RWPE1 (cell line): ENCODE measurements around the gene TMEM247.

Source experiments
- CTCF ChIA-PET: fragments of 350-600 bp; sonication (Branson Sonifier 250); formaldehyde crosslinking; extraction: SDS; loops from one replicate; lab custom pipeline; 2021; lab: Yijun Ruan, JAX
- POLR2A ChIA-PET: fragments of 400-600 bp; formaldehyde crosslinking; extraction: SDS; loops from one replicate; lab custom pipeline; 2020; ENCODE audit warnings: antibody characterized with exemption; ENCODE audit not compliant: low non-redundant PET; lab: Yijun Ruan, JAX
- DNase-seq: peaks from one replicate; pipeline ENCODE4 v3.0.0; 2012; ENCODE audit warnings: low spot score
- H3K27ac ChIP-seq: fragments of 450-650 bp; 2 replicates; pipeline ENCODE4 v1.5.1; 2017
- CTCF ChIP-seq: fragments of 450-650 bp; conservative IDR thresholded peaks from 2 replicates; pipeline ENCODE4 v1.5.1; 2017; ENCODE audit warnings: low read depth, mild to moderate bottlenecking

TMEM247 gene

GRCh38 chr2:46479265-46479664, at the start of gene TMEM247:
Gene TMEM247 (plus strand): TSS chr2:46479565.
- TF ChIP-seq CTCF: no peak
- no peak for DNase-seq
- H3K27ac ChIP-seq: 0 out of 2 replicates have a peak within 1 kb of the TSS, but pooled peaks have one; percentile 47
- ChIA-PET POLR2A (no interaction called here), CTCF (no interaction called here)

GRCh38 chr2:46430413-46430812, 49.0 kb upstream of the TMEM247 start:
- ChIA-PET CTCF (interaction anchor here (0.6 kb wide), 1 partner anchor 894 kb away, joined by 3 read pairs; no protein-coding TSS in a partner anchor), POLR2A (no interaction called here)
- no peak for TF ChIP-seq CTCF
- H3K27ac ChIP-seq: no peak overlapping the region
- DNase-seq: no peak

- DNase-seq: no peak
- POLR2A ChIA-PET: no interaction called here
- no peak for TF ChIP-seq CTCF
- CTCF ChIA-PET: interaction anchor here (0.6 to 0.7 kb wide), 2 partner anchors 18 to 895 kb away, joined by 3 read pairs; no protein-coding TSS in a partner anchor
- no peak overlapping the region for H3K27ac ChIP-seq
Measured at GRCh38 chr2:46430992-46431391, 48.4 kb upstream of the TMEM247 start.

GRCh38 chr2:46431481-46432235, 47.7 kb upstream of the TMEM247 start:
- no peak for DNase-seq
- ChIA-PET POLR2A (no interaction called here), CTCF (interaction anchor here (0.6 to 0.7 kb wide), 3 partner anchors 19 to 292 kb away, joined by 3 to 8 read pairs (median 3); no protein-coding TSS in a partner anchor)
- TF ChIP-seq CTCF: no peak
- H3K27ac ChIP-seq: no peak overlapping the region

GRCh38 chr2:46434851-46435273, 44.5 kb upstream of the TMEM247 start:
- H3K27ac ChIP-seq: peak overlapping the region; percentile 74
- DNase-seq: peak; percentile 82
- no peak for TF ChIP-seq CTCF
- CTCF ChIA-PET: no interaction called here
- POLR2A ChIA-PET: interaction anchor here (0.6 kb wide), 1 partner anchor 21 kb away, joined by 3 read pairs; no protein-coding TSS in a partner anchor

GRCh38 chr2:46435353-46435752, 44.0 kb upstream of the TMEM247 start:
- ChIA-PET CTCF (interaction anchor here (0.6 kb wide), 1 partner anchor 157 kb away, joined by 3 read pairs; no protein-coding TSS in a partner anchor), POLR2A (interaction anchor here (0.6 kb wide), 1 partner anchor 22 kb away, joined by 3 read pairs; no protein-coding TSS in a partner anchor)
- DNase-seq: no peak
- no peak overlapping the region for H3K27ac ChIP-seq
- no peak for TF ChIP-seq CTCF
